ENCODE results near the gene LMO1. TPM values are rescaled to one million over a fixed set of nuclear protein-coding genes. Genes with fewer than 3 reads are reported as not detected.

Gene LMO1
- total and polyA plus RNA-seq, 2 of the 13 experiments (the other 11 are each of a cell fraction or from before 2014, with no cell fraction given) = not detected

GRCh38 chr11:8298801-8299786 lies 35.4 kb upstream of the LMO1 start:
- ChIA-PET POLR2A (no interaction called here), CTCF (ENCODE audit: low intra/inter-chr PET ratio, low total read pairs) (no interaction called here)
- Histone ChIP-seq H4K20me1 (ENCODE audit: insufficient read depth, low read length) (no peaks in the 10 kb centered on the region), H3K27ac (ENCODE audit: extremely low read length, insufficient read depth, low read length) (no peak overlapping the region), H3K4me1 (ENCODE audit: insufficient read depth, low read length) (no peaks in the 10 kb centered on the region), H3K36me3 (replicated peaks in 1 of 2; ENCODE audit: control insufficient read depth in 1 of 2, insufficient read depth in 2 of 2, low read length in 2 of 2) (no peaks in the 10 kb centered on the region), H3K27me3 (ENCODE audit: control insufficient read depth in 1 of 2, insufficient read depth in 2 of 2, low read length in 2 of 2) (peaks cover 0 to 12% of the 10 kb centered on the region in 2 experiments; a peak in 1 of 5 replicates), H3K9ac (ENCODE audit: insufficient read depth, low read depth, low read length) (no peak overlapping the region), H3K4me3 (replicated peaks in 1 of 3; ENCODE audit: insufficient read depth in 1 of 3, low read depth in 2 of 3, low read length in 3 of 3) (no peak overlapping the region), H3K79me2 (ENCODE audit: insufficient read depth, low read length) (no peaks in the 10 kb centered on the region), H2AFZ (ENCODE audit: low read length) (no peak overlapping the region), H3K9me3 (ENCODE audit: low read length) (no peaks in the 10 kb centered on the region), H3K4me2 (ENCODE audit: low read depth, low read length) (no peak overlapping the region)
- intact Hi-C loops (cut with micrococcal nuclease; ENCODE audit: unreplicated experiment) (no loop called here), in situ Hi-C loops (cut with HindIII; ENCODE audit: extremely low pct_ligation_motif_present, low pct_unique_long_range_greater_than_20kb) (no loop called here)
- 16% methylated on average over 11 of the region's 13 CpGs for WGBS (ENCODE audit: low lambda C conversion rate)
- no peak for DNase-seq (ENCODE audit: low spot score)
- FAIRE-seq = no peak
- BruUV-seq (replicated peaks) = no TSS peak
- TF ChIP-seq HOXD1 (CRISPR knock-in tag; IDR thresholded peaks at IDR 0.05) (no peak), NBN (conservative IDR thresholded peaks at IDR 0.05) (no peak), SSRP1 (CRISPR knock-in tag; IDR thresholded peaks at IDR 0.05) (no peak), ZNF749 (CRISPR knock-in tag; IDR thresholded peaks at IDR 0.05; ENCODE audit: borderline replicate concordance) (no peak), KIAA2018 (CRISPR knock-in tag; IDR thresholded peaks at IDR 0.05; ENCODE audit: borderline replicate concordance) (no peak), SP140L (CRISPR knock-in tag; IDR thresholded peaks at IDR 0.05; ENCODE audit: borderline replicate concordance) (no peak), ZNF788 (CRISPR knock-in tag; IDR thresholded peaks at IDR 0.05; ENCODE audit: borderline replicate concordance) (no peak), ZNF138 (CRISPR knock-in tag; IDR thresholded peaks at IDR 0.05; ENCODE audit: low read depth) (no peak), HDAC1 (CRISPR knock-in tag; IDR thresholded peaks at IDR 0.05) (no peak), ZNF124 (CRISPR knock-in tag; IDR thresholded peaks at IDR 0.05) (no peak), ZNF335 (CRISPR knock-in tag; IDR thresholded peaks at IDR 0.05) (no peak), RXRA (CRISPR knock-in tag; IDR thresholded peaks at IDR 0.05) (no peak), NFE2L2 (IDR thresholded peaks at IDR 0.05; ENCODE audit: low read length) (no peak), SRSF1 (optimal IDR thresholded peaks at IDR 0.05; ENCODE audit: low read depth, low read length) (no peak), GMEB2 (CRISPR knock-in tag; IDR thresholded peaks at IDR 0.05; ENCODE audit: low read depth) (no peak), THAP11 (CRISPR knock-in tag; IDR thresholded peaks at IDR 0.05) (no peak)
- ATAC-seq = no peak

Data from HepG2 (cell line).